NK-92 treated with Interleukin-12 subunit alpha and Interleukin-12 subunit beta, amount 100 ng/mL, for 24 hours (cell line): ENCODE data around the gene KRTAP3-1.
"Not testable (repeated sequence)": the region's sequence is repeated elsewhere in the genome, so short reads cannot be mapped to it uniquely, and the experiment has no call there.

Source experiments
- DNase-seq: peaks from one replicate; lab custom pipeline; 2025; lab: John Stamatoyannopoulos, UW

Gene KRTAP3-1

DNA sequence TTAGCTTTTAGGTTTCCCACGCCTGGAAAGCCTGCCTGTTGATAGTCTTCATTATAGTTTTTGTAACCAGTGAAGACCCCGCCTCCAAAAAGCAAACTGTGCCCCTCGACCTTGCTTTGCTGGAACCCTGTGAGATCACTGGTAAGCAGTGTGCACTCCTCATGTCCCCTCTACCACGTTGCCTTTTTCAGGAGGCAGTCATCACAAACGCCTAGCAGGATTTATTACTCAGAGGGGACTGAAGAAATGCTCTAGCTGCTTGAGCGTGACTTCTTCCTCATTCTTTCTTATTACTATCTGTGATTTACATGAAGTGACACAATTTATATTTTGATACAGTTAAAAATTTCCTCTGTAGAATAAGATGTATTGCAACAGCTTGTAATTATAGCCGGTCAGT is 6.5 kb upstream of the KRTAP3-1 start:
- no peak for DNase-seq

DNA sequence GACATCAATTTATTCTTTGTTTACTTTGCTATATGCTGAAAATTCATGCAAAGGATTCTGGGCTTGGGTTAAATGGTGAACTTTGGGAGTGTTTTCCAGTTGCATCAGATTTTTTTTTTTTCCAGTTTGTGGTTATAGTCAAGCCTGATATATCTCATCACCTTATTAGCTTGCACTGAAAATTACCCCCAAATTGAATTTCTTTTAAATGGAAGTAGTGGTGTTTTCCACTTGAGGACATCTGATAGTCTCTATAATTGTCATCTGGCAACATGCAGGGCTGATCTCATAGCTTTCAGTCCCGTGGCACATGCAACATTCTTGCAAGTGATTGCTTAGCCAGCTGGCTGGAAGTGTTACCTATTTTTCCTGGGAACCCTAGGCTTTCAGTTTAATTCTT is 4.7 kb upstream of the KRTAP3-1 start:
- DNase-seq = no peak

- no peak for DNase-seq
Observed at GRCh38 chr17:41013181-41013580, 4.3 kb upstream of the KRTAP3-1 start.

DNA sequence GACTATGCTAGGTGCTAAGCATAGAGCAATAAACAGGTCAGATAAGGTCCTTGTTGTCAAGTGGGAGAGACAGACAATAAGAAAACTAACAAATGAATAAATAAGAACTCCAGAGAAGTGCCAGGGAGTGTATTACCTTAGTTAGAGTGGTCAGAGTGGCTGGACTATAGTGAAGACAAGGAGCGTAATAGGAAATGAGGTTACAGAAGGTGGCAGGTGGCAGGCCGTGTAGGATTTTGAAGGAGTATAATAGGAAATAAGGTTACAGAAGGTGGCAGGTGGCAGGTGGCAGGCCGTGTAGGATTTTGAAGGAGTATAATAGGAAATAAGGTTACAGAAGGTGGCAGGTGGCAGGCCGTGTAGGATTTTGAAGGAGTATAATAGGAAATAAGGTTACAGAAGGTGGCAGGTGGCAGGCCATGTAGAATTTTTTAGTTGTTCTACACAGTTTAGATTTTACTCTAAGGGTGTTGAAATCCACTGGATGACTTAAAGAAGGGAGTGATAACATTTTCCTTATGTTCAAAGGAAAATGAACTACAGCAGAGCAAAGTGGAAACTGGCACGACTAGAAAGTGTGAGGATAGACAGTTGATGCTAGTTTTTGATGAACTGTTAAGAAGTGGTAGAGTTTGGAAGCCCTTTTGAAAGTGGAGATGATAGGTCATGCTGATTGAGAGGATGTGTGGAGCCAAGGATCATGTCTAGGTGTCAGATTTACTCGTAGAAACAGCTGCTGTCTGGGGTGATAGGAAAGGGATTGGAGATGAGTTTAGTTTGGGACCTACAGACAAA is 3.6 kb upstream of the KRTAP3-1 start:
- DNase-seq = no peak

DNA sequence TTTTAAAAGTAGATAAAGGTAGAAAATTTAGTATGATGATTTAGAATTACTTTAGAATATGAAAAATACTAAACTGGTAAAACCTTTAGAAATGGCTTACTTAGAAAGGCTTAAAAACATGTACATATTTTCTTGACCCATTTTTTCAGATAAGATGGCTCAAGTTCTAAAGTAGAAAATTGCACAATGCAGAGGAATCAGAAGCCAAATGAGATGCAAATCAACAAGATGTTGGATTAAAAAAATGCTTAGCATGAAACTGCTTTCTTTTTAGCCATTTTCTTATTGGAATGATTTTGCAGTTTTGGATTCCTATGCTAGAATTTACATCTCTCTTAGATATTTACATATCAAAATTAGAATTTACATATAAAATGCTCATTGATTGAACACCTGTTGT is 1.5 kb upstream of the KRTAP3-1 start:
- no peak for DNase-seq

GRCh38 chr17:41009936-41010335 is 1.0 kb upstream of the KRTAP3-1 start:
- DNase-seq = no peak

GRCh38 chr17:41009301-41009760 is 403 bp upstream of the KRTAP3-1 start:
- no peak for DNase-seq

DNA sequence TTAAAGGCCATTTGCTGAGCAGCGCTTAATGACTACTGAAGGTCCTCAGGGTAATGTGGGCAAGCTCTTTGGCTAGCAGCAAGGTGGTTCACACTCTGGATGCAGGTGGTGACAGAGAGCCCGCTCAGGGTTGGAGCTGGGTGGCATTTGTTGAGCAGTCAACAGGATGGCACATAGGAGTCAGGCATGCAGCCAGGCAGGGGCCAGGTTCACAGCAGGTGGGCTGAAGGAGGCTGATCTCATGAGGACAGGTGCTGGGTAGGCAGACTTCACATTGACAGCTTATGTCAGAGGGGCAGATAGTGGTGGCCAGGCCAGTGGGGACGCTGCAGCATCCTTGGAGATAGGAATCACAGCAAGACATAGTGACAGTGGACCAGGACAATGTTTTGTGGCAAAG is 4.5 kb downstream of the KRTAP3-1 start:
- no peak for DNase-seq

GRCh38 chr17:41003926-41004325 is 5.0 kb downstream of the KRTAP3-1 start:
- no peak for DNase-seq

GRCh38 chr17:41002814-41003213 is 6.1 kb downstream of the KRTAP3-1 start:
- no peak for DNase-seq

- no peak for DNase-seq
Observed at GRCh38 chr17:41001795-41002194, 7.1 kb downstream of the KRTAP3-1 start.

DNA sequence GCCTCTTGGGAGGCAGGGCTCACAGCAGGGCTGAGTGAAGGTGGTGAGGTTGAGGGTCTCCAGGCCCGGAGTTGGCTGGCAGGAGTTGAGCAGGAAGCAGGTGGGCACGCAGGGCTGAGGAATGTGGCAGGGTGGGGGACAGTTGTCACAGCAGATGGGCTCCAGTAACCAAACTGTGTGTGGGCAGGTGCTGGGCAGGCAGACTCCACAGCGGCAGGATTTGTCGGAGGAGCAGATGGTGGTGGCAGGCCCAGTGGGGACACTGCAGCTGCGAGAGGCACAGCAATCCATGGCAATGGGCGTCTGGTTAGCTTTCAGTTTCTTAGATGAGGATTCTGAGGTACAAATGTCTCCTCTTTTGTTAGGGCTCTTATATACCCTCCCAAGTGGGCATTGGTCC is 9.4 kb downstream of the KRTAP3-1 start, which contains the start of gene KRTAP3-2:
TSS of gene KRTAP3-2 (minus strand) at position 344 of the 400 bp plus-strand sequence. CDS start at position 291, 53 bp downstream.
- DNase-seq = not testable (repeated sequence)

- DNase-seq = no peak
Observed at GRCh38 chr17:40997361-40997760, 11.6 kb downstream of the KRTAP3-1 start.

DNA sequence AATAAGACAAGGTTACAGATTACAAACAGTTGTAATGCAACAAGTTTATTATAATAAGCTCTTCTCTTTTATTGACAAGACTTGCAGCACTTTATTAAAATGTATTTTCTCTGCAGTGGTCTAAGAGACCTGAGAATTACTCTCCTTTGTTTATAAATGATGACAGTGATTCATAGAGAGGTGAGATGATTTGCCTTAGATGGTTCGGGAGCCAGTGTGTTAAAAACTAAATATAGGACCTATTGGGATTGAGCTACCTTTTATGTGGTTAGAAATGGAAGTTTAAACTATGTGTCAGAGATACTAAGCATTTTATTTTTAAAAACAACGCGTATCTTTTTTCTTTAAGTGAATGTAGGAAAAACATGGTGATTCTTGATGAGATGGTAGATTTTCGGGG is 12.1 kb downstream of the KRTAP3-1 start:
- DNase-seq = no peak

DNA sequence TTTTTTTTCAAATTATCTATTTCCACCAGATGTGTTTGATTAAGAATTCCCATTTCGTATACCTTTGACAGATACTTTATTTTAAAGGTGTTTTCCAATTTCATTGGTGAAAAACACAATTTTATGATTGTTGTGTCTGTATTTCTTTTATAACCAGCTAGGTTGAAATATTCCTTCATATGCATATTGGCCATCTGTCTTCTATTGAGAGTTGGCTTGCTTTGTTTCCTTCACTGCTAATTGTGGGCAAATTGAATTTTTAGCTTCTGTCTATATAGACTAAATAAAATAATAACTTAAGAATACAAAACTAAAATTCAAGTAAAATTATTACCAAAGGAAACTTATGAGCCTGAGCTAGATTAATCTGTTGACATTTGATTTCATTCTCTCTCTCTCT is 13.8 kb downstream of the KRTAP3-1 start:
- no peak for DNase-seq

DNA sequence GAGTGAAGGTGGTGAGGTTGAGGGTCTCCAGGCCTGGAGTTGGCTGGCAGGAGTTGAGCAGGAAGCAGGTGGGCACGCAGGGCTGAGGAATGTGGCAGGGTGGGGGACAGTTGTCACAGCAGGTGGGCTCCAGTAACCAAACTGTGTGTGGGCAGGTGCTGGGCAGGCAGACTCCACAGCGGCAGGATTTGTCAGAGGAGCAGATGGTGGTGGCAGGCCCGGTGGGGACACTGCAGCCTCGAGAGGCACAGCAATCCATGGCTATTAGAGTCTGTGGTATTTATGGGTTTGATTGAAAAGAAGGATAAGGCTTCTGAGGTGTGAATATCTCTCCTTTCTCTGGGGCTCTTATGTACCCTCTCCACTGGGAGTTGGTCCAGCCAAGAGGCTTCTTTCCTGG is 15.1 kb downstream of the KRTAP3-1 start, which contains the start of gene KRTAP3-3:
TSS of gene KRTAP3-3 (minus strand) at position 326 of the 400 bp plus-strand sequence. CDS start at position 259, 67 bp downstream.
- DNase-seq = no peak

DNA sequence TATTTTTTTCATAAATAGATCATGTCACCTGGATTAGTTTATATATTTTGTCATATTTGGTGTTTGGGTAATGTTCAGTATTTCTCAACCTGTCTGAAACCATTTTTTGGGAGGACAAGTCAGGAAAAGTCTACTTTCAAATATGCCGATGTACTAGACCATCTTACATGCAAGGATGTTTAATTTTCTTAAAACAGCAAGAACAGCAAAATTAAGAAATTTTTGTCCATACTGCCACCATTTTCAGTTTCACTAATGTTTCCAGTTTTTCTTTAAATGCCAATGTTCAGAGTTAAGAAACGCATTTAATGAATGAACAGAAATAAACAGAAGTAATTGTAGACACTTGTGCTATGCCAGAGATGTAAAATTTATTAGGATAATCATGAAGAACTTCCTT is 15.8 kb downstream of the KRTAP3-1 start:
- no peak for DNase-seq

GRCh38 chr17:40992666-40993065 is 16.3 kb downstream of the KRTAP3-1 start:
- DNase-seq = no peak

GRCh38 chr17:40986920-40987319 is 22.0 kb downstream of the KRTAP3-1 start:
- no peak for DNase-seq

DNA sequence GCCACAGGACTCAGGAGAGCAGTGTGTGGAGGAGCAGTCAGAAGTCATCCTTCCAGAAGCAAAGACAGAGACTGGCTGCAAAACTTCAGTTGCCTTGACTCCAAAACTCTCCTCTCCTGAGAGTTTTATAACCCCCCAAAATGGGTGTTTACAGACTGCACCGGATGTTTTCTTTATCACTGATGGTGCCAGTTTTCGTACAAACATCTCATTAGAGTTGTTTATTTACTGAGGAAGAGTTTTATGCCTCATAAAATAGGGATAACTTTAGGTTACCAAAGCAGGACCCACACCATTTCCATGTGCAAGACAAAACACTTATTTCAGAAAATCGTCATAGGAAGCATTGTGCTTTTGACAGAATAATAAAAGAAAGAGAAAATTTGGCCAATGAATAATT is 24.7 kb downstream of the KRTAP3-1 start, which contains the start of gene KRT40:
TSS of gene KRT40 (minus strand) at position 101 of the 400 bp plus-strand sequence. CDS start at position 48, 53 bp downstream.
- no peak for DNase-seq

- DNase-seq = no peak
Observed at GRCh38 chr17:40981115-40981514, 27.8 kb downstream of the KRTAP3-1 start.

- DNase-seq = no peak
Observed at GRCh38 chr17:40980596-40980995, 28.3 kb downstream of the KRTAP3-1 start.

- no peak for DNase-seq
Observed at GRCh38 chr17:40980117-40980516, 28.8 kb downstream of the KRTAP3-1 start.
